Measurements from ENCODE around the gene C10orf67. TPM values are rescaled to one million over a fixed set of nuclear protein-coding genes. Genes with fewer than 3 reads are reported as not detected.
A peak's percentile ranks its signal among the peaks of the same experiment; 100 is the strongest.

The C10orf67 gene
- total and polyA plus RNA-seq, 4 experiments from 2014 or later, result 0.16 to 0.31 TPM; not detected in 2

DNA sequence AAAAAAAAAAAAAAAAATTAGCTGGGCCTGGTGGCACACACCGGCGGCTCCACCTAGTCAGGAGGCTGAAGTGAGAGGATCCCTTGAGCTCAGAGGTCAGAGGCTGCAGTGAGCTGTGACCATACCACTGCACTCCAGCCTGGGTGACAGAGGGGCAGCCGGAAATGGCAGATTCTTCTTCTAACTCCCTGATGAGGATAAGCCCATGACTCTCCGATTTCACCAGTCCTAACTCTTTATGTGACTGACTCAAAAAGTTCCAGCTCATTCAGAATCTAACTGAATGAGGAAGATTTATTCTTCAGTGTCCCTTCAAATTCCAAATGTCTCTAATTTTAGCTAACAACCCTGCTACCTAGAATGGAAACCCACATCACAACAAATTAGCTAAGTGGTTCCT is 4.2 kb downstream of the C10orf67 start:
- CTCF ChIA-PET (ENCODE audit: partially characterized antibody), result interaction anchor here (0.7 to 1.6 kb wide), 3 partner anchors 9 to 36 kb away, joined by 3 to 6 read pairs (median 3); no protein-coding TSS in a partner anchor
- Mint-ChIP-seq H3K27me3 (no peaks in the 10 kb centered on the region), H3K4me3 (peak overlapping the region in 2 of 8 donors; percentile 18 to 26), H3K36me3 (peaks cover 0 to 2% of the 10 kb centered on the region in 2 donors), H3K9me3 (peaks cover 0 to 1% (median 0%) of the 10 kb centered on the region in 8 donors), H3K4me1 (peaks cover 23 to 55% (median 43%) of the 10 kb centered on the region in 4 donors), H3K27ac (peak overlapping the region in 5 of 7 donors; percentile 1 to 80 (median 27))
- Histone ChIP-seq H3K36me3 (ENCODE audit: insufficient read depth, low read length) (no peaks in the 10 kb centered on the region), H3K27me3 (ENCODE audit: insufficient read depth, low read length) (no peaks in the 10 kb centered on the region), H3K27ac (ENCODE audit: low read depth, low read length) (no peak overlapping the region), H3K4me3 (ENCODE audit: low read length in 2 of 2) (no peak overlapping the region), H3K9me3 (ENCODE audit: control insufficient read depth in 1 of 2, low read length in 2 of 2) (no peaks in the 10 kb centered on the region), H3K4me1 (ENCODE audit: insufficient read depth, low read length) (peaks cover 48% of the 10 kb centered on the region)
- POLR2A ChIA-PET (ENCODE audit: partially characterized antibody), result interaction anchor here (0.6 to 5.8 kb wide), 2 partner anchors 15 to 99 kb away, joined by 3 to 55 read pairs; partner anchors contain the start of gene OTUD1
- no peak for DNase-seq
- intact Hi-C loops (cut with micrococcal nuclease), result no loop called here

DNA sequence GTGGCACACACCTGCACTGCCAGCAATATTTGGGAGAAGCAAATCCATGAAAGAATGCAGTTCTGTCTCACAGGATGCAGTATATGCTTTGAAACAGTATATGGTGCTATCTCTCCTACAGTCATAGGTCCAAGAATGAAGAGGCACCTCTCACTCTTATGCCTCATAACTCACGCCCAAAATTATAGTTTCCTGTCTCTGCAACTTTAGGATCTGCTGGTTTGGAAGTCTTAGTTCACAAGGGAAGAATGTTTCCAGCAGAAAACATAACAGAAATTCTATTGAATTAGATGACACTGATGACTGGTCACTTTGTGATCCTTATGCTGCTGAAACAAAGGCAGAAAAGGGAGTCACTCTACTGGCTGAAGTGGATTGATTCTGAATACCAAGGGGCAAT is 5.7 kb downstream of the C10orf67 start:
- Histone ChIP-seq H3K27me3 (ENCODE audit: insufficient read depth, low read length) (no peaks in the 10 kb centered on the region), H3K4me3 (ENCODE audit: low read length in 2 of 2) (no peak overlapping the region), H3K27ac (ENCODE audit: low read depth, low read length) (no peak overlapping the region), H3K4me1 (ENCODE audit: insufficient read depth, low read length) (peaks cover 42% of the 10 kb centered on the region), H3K36me3 (ENCODE audit: insufficient read depth, low read length) (no peaks in the 10 kb centered on the region), H3K9me3 (ENCODE audit: control insufficient read depth in 1 of 2, low read length in 2 of 2) (no peaks in the 10 kb centered on the region)
- H3K27ac Mint-ChIP-seq, result peak overlapping the region in 1 of 7 donors; percentile 14
- intact Hi-C loops (cut with micrococcal nuclease), result no loop called here
- POLR2A ChIA-PET (ENCODE audit: partially characterized antibody), result no interaction called here
- H3K36me3 Mint-ChIP-seq, result no peaks in the 10 kb centered on the region
- H3K9me3 Mint-ChIP-seq, result peaks cover 0 to 1% (median 0%) of the 10 kb centered on the region in 8 donors
- CTCF ChIA-PET (ENCODE audit: partially characterized antibody), result no interaction called here
- H3K4me1 Mint-ChIP-seq, result peaks cover 18 to 47% (median 40%) of the 10 kb centered on the region in 4 donors
- no peak overlapping the region for H3K4me3 Mint-ChIP-seq
- no peak for DNase-seq
- H3K27me3 Mint-ChIP-seq, result no peaks in the 10 kb centered on the region

DNA sequence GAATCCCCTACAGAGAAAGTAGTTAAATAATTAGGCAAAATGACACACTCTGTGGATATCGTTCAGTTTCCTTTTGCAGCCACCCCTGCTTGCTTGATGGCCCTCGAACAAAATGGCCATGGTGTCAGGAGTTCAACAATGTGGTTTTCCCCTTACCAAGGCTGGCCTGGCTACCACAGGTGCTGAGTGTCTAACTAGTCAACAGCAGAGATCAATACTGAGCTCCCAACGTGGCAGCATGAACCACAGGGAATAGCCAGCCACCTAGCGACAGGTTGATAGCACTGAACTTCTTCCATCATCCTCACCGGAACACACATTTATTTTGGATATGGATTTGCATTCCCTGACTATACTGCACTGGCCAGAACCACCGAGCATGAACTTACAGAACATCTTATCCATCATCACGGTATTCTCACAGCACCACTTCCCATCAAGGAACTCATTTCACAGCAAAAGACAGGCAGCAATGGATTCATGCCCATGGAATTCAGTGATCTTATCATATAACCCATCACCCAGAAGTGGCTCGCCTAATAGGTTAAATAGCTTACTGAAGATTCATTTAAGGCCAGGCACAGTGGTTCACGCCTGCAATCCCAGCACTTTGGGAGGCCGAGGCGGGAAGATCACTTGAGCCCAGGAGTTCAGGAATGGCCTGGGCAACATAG is 6.3 kb downstream of the C10orf67 start:
- Mint-ChIP-seq H3K4me1 (peaks cover 18 to 44% (median 36%) of the 10 kb centered on the region in 4 donors), H3K27ac (peak overlapping the region in 1 of 7 donors; percentile 66), H3K4me3 (no peak overlapping the region), H3K36me3 (no peaks in the 10 kb centered on the region), H3K9me3 (peaks cover 0 to 1% (median 0%) of the 10 kb centered on the region in 8 donors), H3K27me3 (no peaks in the 10 kb centered on the region)
- H3K4me3 ChIP-seq (ENCODE audit: low read length in 2 of 2), result no peak overlapping the region
- ChIA-PET CTCF (ENCODE audit: partially characterized antibody) (no interaction called here), POLR2A (ENCODE audit: partially characterized antibody) (no interaction called here)
- no peaks in the 10 kb centered on the region for H3K36me3 ChIP-seq (ENCODE audit: insufficient read depth, low read length)
- DNase-seq, result no peak
- intact Hi-C loops (cut with micrococcal nuclease), result no loop called here
- H3K4me1 ChIP-seq (ENCODE audit: insufficient read depth, low read length), result peaks cover 39% of the 10 kb centered on the region
- H3K27me3 ChIP-seq (ENCODE audit: insufficient read depth, low read length), result no peaks in the 10 kb centered on the region
- no peak overlapping the region for H3K27ac ChIP-seq (ENCODE audit: low read depth, low read length)
- no peaks in the 10 kb centered on the region for H3K9me3 ChIP-seq (ENCODE audit: control insufficient read depth in 1 of 2, low read length in 2 of 2)

DNA sequence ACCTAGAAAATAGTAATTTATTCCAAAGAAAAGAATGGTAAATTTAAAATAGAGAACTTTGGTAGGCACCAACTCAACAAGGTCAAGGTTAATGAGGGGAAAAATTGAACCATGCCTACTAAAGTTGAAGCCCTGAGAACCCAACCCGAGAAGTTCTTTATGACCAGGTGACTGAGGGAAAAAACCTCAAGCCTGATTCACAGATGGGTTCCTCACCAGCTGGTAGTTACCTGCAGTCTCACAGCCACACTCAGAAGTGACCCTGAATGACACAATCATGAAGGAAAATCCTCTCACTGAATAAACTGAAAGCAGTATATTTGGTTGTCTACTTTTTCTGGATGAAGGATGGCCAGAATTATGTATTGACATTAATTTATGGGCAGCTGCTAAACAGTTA is 7.0 kb downstream of the C10orf67 start:
- CTCF ChIA-PET (ENCODE audit: partially characterized antibody), result no interaction called here
- Mint-ChIP-seq H3K4me3 (no peak overlapping the region), H3K4me1 (peaks cover 15 to 38% (median 30%) of the 10 kb centered on the region in 4 donors), H3K27ac (no peak overlapping the region), H3K36me3 (no peaks in the 10 kb centered on the region), H3K27me3 (no peaks in the 10 kb centered on the region), H3K9me3 (peaks cover 0 to 1% (median 0%) of the 10 kb centered on the region in 8 donors)
- POLR2A ChIA-PET (ENCODE audit: partially characterized antibody), result interaction anchor here (1.4 kb wide), 1 partner anchor 101 kb away, joined by 6 read pairs; the partner anchor contains the start of gene OTUD1
- no peaks in the 10 kb centered on the region for H3K27me3 ChIP-seq (ENCODE audit: insufficient read depth, low read length)
- H3K9me3 ChIP-seq (ENCODE audit: control insufficient read depth in 1 of 2, low read length in 2 of 2), result no peaks in the 10 kb centered on the region
- no peak overlapping the region for H3K27ac ChIP-seq (ENCODE audit: low read depth, low read length)
- intact Hi-C loops (cut with micrococcal nuclease), result no loop called here
- no peak overlapping the region for H3K4me3 ChIP-seq (ENCODE audit: low read length in 2 of 2)
- no peaks in the 10 kb centered on the region for H3K36me3 ChIP-seq (ENCODE audit: insufficient read depth, low read length)
- DNase-seq, result no peak
- peaks cover 32% of the 10 kb centered on the region for H3K4me1 ChIP-seq (ENCODE audit: insufficient read depth, low read length)

DNA sequence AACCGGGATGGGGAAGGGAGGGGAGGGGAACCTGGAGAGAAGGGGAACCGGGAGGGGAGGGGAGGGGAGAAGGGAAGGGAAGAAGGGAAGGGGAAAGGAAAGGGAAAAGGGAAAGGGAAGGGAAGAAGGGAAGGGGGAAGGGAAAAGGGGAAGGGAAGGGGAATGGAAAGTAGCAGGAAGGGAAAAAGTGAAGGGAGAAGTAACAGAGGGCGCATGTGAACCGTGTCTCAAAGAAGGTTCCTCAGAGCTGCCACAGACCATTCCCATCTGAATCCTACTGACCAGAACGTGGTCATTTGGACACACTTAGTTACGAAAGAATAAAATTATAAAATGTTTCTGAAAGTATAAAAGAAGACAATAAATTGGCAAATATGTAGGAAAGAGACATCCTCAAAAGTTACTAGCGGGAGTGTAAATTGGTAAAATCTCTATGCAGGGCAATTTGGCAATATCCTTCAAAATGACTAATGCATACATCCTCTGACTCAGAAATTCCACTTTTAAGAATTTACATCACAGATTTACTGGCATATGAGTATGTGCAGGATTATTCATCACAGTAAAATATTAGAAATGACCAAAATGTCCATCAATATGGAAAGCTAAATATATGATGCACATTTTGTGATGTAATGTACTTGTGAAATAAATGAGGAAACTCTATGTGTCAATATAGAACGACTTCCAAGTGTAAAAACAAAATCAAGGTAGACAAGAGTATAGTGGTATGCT is 12.9 kb downstream of the C10orf67 start:
- Histone ChIP-seq H3K36me3 (ENCODE audit: insufficient read depth, low read length) (no peaks in the 10 kb centered on the region), H3K4me1 (ENCODE audit: insufficient read depth, low read length) (no peaks in the 10 kb centered on the region), H3K27me3 (ENCODE audit: insufficient read depth, low read length) (no peaks in the 10 kb centered on the region), H3K4me3 (ENCODE audit: low read length in 2 of 2) (no peak overlapping the region), H3K9me3 (ENCODE audit: control insufficient read depth in 1 of 2, low read length in 2 of 2) (no peaks in the 10 kb centered on the region), H3K27ac (ENCODE audit: low read depth, low read length) (no peak overlapping the region)
- peaks cover 0 to 1% (median 0%) of the 10 kb centered on the region in 4 donors for H3K4me1 Mint-ChIP-seq
- intact Hi-C loops (cut with micrococcal nuclease), result no loop called here
- DNase-seq, result no peak
- ChIA-PET CTCF (ENCODE audit: partially characterized antibody) (interaction anchor here (0.9 to 1.4 kb wide), 3 partner anchors 11 to 196 kb away, joined by 3 to 6 read pairs (median 3); no protein-coding TSS in a partner anchor), POLR2A (ENCODE audit: partially characterized antibody) (interaction anchor here (0.9 kb wide), 1 partner anchor 110 kb away, joined by 3 read pairs; no protein-coding TSS in a partner anchor)
- no peak overlapping the region for H3K4me3 Mint-ChIP-seq
- H3K27me3 Mint-ChIP-seq, result peaks cover 0 to 1% of the 10 kb centered on the region in 2 donors
- H3K27ac Mint-ChIP-seq, result peak overlapping the region in 1 of 7 donors; percentile 8
- H3K9me3 Mint-ChIP-seq, result peaks cover 0 to 3% (median 0%) of the 10 kb centered on the region in 8 donors
- H3K36me3 Mint-ChIP-seq, result no peaks in the 10 kb centered on the region

DNA sequence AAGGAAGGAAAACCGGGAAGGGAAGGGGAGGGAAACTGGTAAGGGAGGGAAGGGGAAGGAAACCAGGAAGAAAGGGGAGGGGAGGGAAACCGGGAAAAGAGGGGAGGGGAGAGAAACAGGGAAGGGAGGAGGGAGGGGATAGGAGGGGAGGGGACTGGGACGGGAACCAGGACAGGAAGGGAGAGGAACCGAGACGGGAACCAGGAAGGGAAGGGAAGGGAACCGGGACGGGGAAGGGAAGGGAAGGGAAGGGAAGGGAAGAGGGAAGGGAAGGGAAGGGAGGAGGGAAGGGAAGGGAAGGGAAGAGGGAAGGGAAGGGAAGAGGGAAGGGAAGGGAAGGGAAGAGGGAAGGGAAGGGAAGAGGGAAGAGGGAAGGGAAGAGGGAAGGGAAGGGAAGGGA is 13.6 kb downstream of the C10orf67 start:
- DNase-seq, result no peak
- H3K27me3 Mint-ChIP-seq, result peaks cover 0 to 4% of the 10 kb centered on the region in 2 donors
- ChIA-PET CTCF (ENCODE audit: partially characterized antibody) (interaction anchor here (5.2 kb wide), 1 partner anchor 15 kb away, joined by 40 read pairs; no protein-coding TSS in a partner anchor), POLR2A (ENCODE audit: partially characterized antibody) (no interaction called here)
- H3K27ac ChIP-seq (ENCODE audit: low read depth, low read length), result no peak overlapping the region
- no peaks in the 10 kb centered on the region for H3K36me3 Mint-ChIP-seq
- H3K27me3 ChIP-seq (ENCODE audit: insufficient read depth, low read length), result no peaks in the 10 kb centered on the region
- peaks cover 0 to 1% (median 0%) of the 10 kb centered on the region in 4 donors for H3K4me1 Mint-ChIP-seq
- peaks cover 0 to 3% (median 0%) of the 10 kb centered on the region in 8 donors for H3K9me3 Mint-ChIP-seq
- no peaks in the 10 kb centered on the region for H3K9me3 ChIP-seq (ENCODE audit: control insufficient read depth in 1 of 2, low read length in 2 of 2)
- no peak overlapping the region for H3K4me3 ChIP-seq (ENCODE audit: low read length in 2 of 2)
- H3K4me3 Mint-ChIP-seq, result no peak overlapping the region
- H3K27ac Mint-ChIP-seq, result peak overlapping the region in 1 of 7 donors; percentile 48
- intact Hi-C loops (cut with micrococcal nuclease), result no loop called here
- no peaks in the 10 kb centered on the region for H3K36me3 ChIP-seq (ENCODE audit: insufficient read depth, low read length)
- no peaks in the 10 kb centered on the region for H3K4me1 ChIP-seq (ENCODE audit: insufficient read depth, low read length)
